ENCODE results near the gene NUP88.

Gene NUP88

GRCh38 chr17:5381542-5381941 lies 37.9 kb downstream of the NUP88 start:
- H3K27ac ChIP-seq (ENCODE audit: low read length), result no peak overlapping the region
- no CpG with 5 or more reads among the region's 4 CpGs for WGBS (ENCODE audit: insufficient coverage, insufficient read length)
- H3K36me3 ChIP-seq (ENCODE audit: control insufficient read depth, insufficient read depth, low read length), result peaks cover 31% of the 10 kb centered on the region; the same call in 1 of the 2 replicates
- no peak overlapping the region for H3K4me3 ChIP-seq (ENCODE audit: low read length)
- no peaks in the 10 kb centered on the region for H3K9me3 ChIP-seq (ENCODE audit: control insufficient read depth, insufficient read depth, low read length)
- no peaks in the 10 kb centered on the region for H3K4me1 ChIP-seq (ENCODE audit: control insufficient read depth, insufficient read depth, low read length)
- H3K27me3 ChIP-seq (ENCODE audit: control insufficient read depth, insufficient read depth, low read length), result no peaks in the 10 kb centered on the region
- no peak for DNase-seq (ENCODE audit: low read depth, low spot score)

GRCh38 chr17:5380491-5381135 lies 38.8 kb downstream of the NUP88 start:
- DNase-seq (ENCODE audit: low read depth, low spot score), result no peak
- no peak overlapping the region for H3K27ac ChIP-seq (ENCODE audit: low read length)
- H3K4me3 ChIP-seq (ENCODE audit: low read length), result no peak overlapping the region
- H3K36me3 ChIP-seq (ENCODE audit: control insufficient read depth, insufficient read depth, low read length), result peaks cover 31% of the 10 kb centered on the region; the same call in 1 of the 2 replicates
- H3K27me3 ChIP-seq (ENCODE audit: control insufficient read depth, insufficient read depth, low read length), result no peaks in the 10 kb centered on the region
- no peaks in the 10 kb centered on the region for H3K9me3 ChIP-seq (ENCODE audit: control insufficient read depth, insufficient read depth, low read length)
- WGBS (ENCODE audit: insufficient coverage, insufficient read length), result no CpG with 5 or more reads among the region's 7 CpGs
- no peaks in the 10 kb centered on the region for H3K4me1 ChIP-seq (ENCODE audit: control insufficient read depth, insufficient read depth, low read length)

- no CpG with 5 or more reads among the region's 11 CpGs for WGBS (ENCODE audit: insufficient coverage, insufficient read length)
- H3K27me3 ChIP-seq (ENCODE audit: control insufficient read depth, insufficient read depth, low read length), result no peaks in the 10 kb centered on the region
- no peaks in the 10 kb centered on the region for H3K4me1 ChIP-seq (ENCODE audit: control insufficient read depth, insufficient read depth, low read length)
- no peak overlapping the region for H3K27ac ChIP-seq (ENCODE audit: low read length)
- DNase-seq (ENCODE audit: low read depth, low spot score), result no peak
- no peak overlapping the region for H3K4me3 ChIP-seq (ENCODE audit: low read length)
- no peaks in the 10 kb centered on the region for H3K9me3 ChIP-seq (ENCODE audit: control insufficient read depth, insufficient read depth, low read length)
- H3K36me3 ChIP-seq (ENCODE audit: control insufficient read depth, insufficient read depth, low read length), result peaks cover 26% of the 10 kb centered on the region; the same call in 1 of the 2 replicates
These were observed 39.9 kb downstream of the NUP88 start for GRCh38 chr17:5379351-5380107.

GRCh38 chr17:5378566-5379207 lies 40.8 kb downstream of the NUP88 start:
- no peak overlapping the region for H3K4me3 ChIP-seq (ENCODE audit: low read length)
- no CpG with 5 or more reads among the region's 3 CpGs for WGBS (ENCODE audit: insufficient coverage, insufficient read length)
- no peak overlapping the region for H3K27ac ChIP-seq (ENCODE audit: low read length)
- no peaks in the 10 kb centered on the region for H3K9me3 ChIP-seq (ENCODE audit: control insufficient read depth, insufficient read depth, low read length)
- no peaks in the 10 kb centered on the region for H3K27me3 ChIP-seq (ENCODE audit: control insufficient read depth, insufficient read depth, low read length)
- no peaks in the 10 kb centered on the region for H3K4me1 ChIP-seq (ENCODE audit: control insufficient read depth, insufficient read depth, low read length)
- no peak for DNase-seq (ENCODE audit: low read depth, low spot score)
- H3K36me3 ChIP-seq (ENCODE audit: control insufficient read depth, insufficient read depth, low read length), result peaks cover 26% of the 10 kb centered on the region; the same call in 1 of the 2 replicates

GRCh38 chr17:5373112-5373511 lies 46.4 kb downstream of the NUP88 start:
- Histone ChIP-seq H3K4me1 (ENCODE audit: control insufficient read depth, insufficient read depth, low read length) (no peaks in the 10 kb centered on the region), H3K4me3 (ENCODE audit: low read length) (no peak overlapping the region), H3K27ac (ENCODE audit: low read length) (no peak overlapping the region), H3K36me3 (ENCODE audit: control insufficient read depth, insufficient read depth, low read length) (peaks cover 9% of the 10 kb centered on the region; the same call in 1 of the 2 replicates), H3K27me3 (ENCODE audit: control insufficient read depth, insufficient read depth, low read length) (no peaks in the 10 kb centered on the region), H3K9me3 (ENCODE audit: control insufficient read depth, insufficient read depth, low read length) (no peaks in the 10 kb centered on the region)
- WGBS (ENCODE audit: insufficient coverage, insufficient read length), result no CpG with 5 or more reads among the region's 6 CpGs
- no peak for DNase-seq (ENCODE audit: low read depth, low spot score)

GRCh38 chr17:5370411-5370810 lies 49.1 kb downstream of the NUP88 start:
- WGBS (ENCODE audit: insufficient coverage, insufficient read length), result no CpG with 5 or more reads among the region's 4 CpGs
- Histone ChIP-seq H3K9me3 (ENCODE audit: control insufficient read depth, insufficient read depth, low read length) (no peaks in the 10 kb centered on the region), H3K27ac (ENCODE audit: low read length) (no peak overlapping the region), H3K4me3 (ENCODE audit: low read length) (no peak overlapping the region), H3K4me1 (ENCODE audit: control insufficient read depth, insufficient read depth, low read length) (no peaks in the 10 kb centered on the region), H3K27me3 (ENCODE audit: control insufficient read depth, insufficient read depth, low read length) (no peaks in the 10 kb centered on the region), H3K36me3 (ENCODE audit: control insufficient read depth, insufficient read depth, low read length) (peaks cover 9% of the 10 kb centered on the region; the same call in 1 of the 2 replicates)
- no peak for DNase-seq (ENCODE audit: low read depth, low spot score)

GRCh38 chr17:5365831-5366230 lies 53.6 kb downstream of the NUP88 start:
- no peaks in the 10 kb centered on the region for H3K27me3 ChIP-seq (ENCODE audit: control insufficient read depth, insufficient read depth, low read length)
- no peak overlapping the region for H3K27ac ChIP-seq (ENCODE audit: low read length)
- WGBS (ENCODE audit: insufficient coverage, insufficient read length), result no CpG with 5 or more reads among the region's 6 CpGs
- peaks cover 3% of the 10 kb centered on the region; the same call in 1 of the 2 replicates for H3K36me3 ChIP-seq (ENCODE audit: control insufficient read depth, insufficient read depth, low read length)
- no peaks in the 10 kb centered on the region for H3K4me1 ChIP-seq (ENCODE audit: control insufficient read depth, insufficient read depth, low read length)
- H3K4me3 ChIP-seq (ENCODE audit: low read length), result no peak overlapping the region
- no peak for DNase-seq (ENCODE audit: low read depth, low spot score)
- no peaks in the 10 kb centered on the region for H3K9me3 ChIP-seq (ENCODE audit: control insufficient read depth, insufficient read depth, low read length)

- DNase-seq (ENCODE audit: low read depth, low spot score), result no peak
- Histone ChIP-seq H3K9me3 (ENCODE audit: control insufficient read depth, insufficient read depth, low read length) (no peaks in the 10 kb centered on the region), H3K27ac (ENCODE audit: low read length) (no peak overlapping the region), H3K27me3 (ENCODE audit: control insufficient read depth, insufficient read depth, low read length) (no peaks in the 10 kb centered on the region), H3K4me1 (ENCODE audit: control insufficient read depth, insufficient read depth, low read length) (no peaks in the 10 kb centered on the region), H3K36me3 (ENCODE audit: control insufficient read depth, insufficient read depth, low read length) (no peaks in the 10 kb centered on the region; the same call in 1 of the 2 replicates), H3K4me3 (ENCODE audit: low read length) (no peak overlapping the region)
These were observed 54.8 kb downstream of the NUP88 start for GRCh38 chr17:5364696-5365095.

GRCh38 chr17:5364156-5364555 lies 55.3 kb downstream of the NUP88 start:
- H3K27ac ChIP-seq (ENCODE audit: low read length), result no peak overlapping the region
- H3K27me3 ChIP-seq (ENCODE audit: control insufficient read depth, insufficient read depth, low read length), result no peaks in the 10 kb centered on the region
- H3K4me1 ChIP-seq (ENCODE audit: control insufficient read depth, insufficient read depth, low read length), result no peaks in the 10 kb centered on the region
- no peaks in the 10 kb centered on the region for H3K9me3 ChIP-seq (ENCODE audit: control insufficient read depth, insufficient read depth, low read length)
- H3K36me3 ChIP-seq (ENCODE audit: control insufficient read depth, insufficient read depth, low read length), result no peaks in the 10 kb centered on the region; the same call in 1 of the 2 replicates
- 100% methylated on average over 1 of the region's 6 CpGs for WGBS (ENCODE audit: insufficient coverage, insufficient read length)
- DNase-seq (ENCODE audit: low read depth, low spot score), result no peak
- no peak overlapping the region for H3K4me3 ChIP-seq (ENCODE audit: low read length)

- Histone ChIP-seq H3K4me3 (ENCODE audit: low read length) (no peak overlapping the region), H3K4me1 (ENCODE audit: control insufficient read depth, insufficient read depth, low read length) (no peaks in the 10 kb centered on the region), H3K9me3 (ENCODE audit: control insufficient read depth, insufficient read depth, low read length) (no peaks in the 10 kb centered on the region), H3K27ac (ENCODE audit: low read length) (no peak overlapping the region), H3K27me3 (ENCODE audit: control insufficient read depth, insufficient read depth, low read length) (no peaks in the 10 kb centered on the region), H3K36me3 (ENCODE audit: control insufficient read depth, insufficient read depth, low read length) (peaks cover 3% of the 10 kb centered on the region)
- no CpG with 5 or more reads among the region's 7 CpGs for WGBS (ENCODE audit: insufficient coverage, insufficient read length)
- no peak for DNase-seq (ENCODE audit: low read depth, low spot score)
These were observed 57.2 kb downstream of the NUP88 start for GRCh38 chr17:5362162-5362811.
